Measurements from ENCODE around the gene UBE3B. TPM values are rescaled to one million over a fixed set of nuclear protein-coding genes. Genes with fewer than 3 reads are reported as not detected.

The UBE3B gene
- total and polyA plus RNA-seq, 9 donors: 12.1 to 53.4 (median 33.2) TPM

DNA sequence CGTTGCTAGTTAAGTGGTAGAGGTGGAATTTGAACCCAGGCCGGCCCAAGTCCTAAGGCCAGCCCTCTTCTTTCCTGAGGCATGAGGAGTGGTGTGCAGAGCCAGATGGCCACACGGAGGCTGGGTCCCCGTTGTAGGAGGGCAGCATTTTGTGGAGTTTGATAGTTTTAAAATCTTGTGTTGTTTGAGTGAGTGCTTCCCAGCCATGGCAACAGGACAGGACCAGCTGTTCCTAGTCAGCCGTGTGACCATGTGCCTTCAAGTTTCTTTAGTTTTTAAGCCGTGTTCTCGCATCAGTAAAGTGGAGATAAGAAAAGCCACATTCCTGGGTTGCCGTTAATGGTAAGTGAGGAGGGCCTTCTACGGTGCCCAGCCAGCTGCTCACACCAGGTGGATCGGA is 44.4 kb downstream of the UBE3B start:
- peak in 1 of 5 donors; percentile 28 for DNase-seq
- no peaks in the 10 kb centered on the region for H3K4me1 ChIP-seq (ENCODE audit: insufficient read depth)
- no peak for TF ChIP-seq EP300 (IDR thresholded peaks at IDR 0.05)
- TF ChIP-seq POLR2A (IDR thresholded peaks at IDR 0.05): no peak
- TF ChIP-seq, protein P1, sequence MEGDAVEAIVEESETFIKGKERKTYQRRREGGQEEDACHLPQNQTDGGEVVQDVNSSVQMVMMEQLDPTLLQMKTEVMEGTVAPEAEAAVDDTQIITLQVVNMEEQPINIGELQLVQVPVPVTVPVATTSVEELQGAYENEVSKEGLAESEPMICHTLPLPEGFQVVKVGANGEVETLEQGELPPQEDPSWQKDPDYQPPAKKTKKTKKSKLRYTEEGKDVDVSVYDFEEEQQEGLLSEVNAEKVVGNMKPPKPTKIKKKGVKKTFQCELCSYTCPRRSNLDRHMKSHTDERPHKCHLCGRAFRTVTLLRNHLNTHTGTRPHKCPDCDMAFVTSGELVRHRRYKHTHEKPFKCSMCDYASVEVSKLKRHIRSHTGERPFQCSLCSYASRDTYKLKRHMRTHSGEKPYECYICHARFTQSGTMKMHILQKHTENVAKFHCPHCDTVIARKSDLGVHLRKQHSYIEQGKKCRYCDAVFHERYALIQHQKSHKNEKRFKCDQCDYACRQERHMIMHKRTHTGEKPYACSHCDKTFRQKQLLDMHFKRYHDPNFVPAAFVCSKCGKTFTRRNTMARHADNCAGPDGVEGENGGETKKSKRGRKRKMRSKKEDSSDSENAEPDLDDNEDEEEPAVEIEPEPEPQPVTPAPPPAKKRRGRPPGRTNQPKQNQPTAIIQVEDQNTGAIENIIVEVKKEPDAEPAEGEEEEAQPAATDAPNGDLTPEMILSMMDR (IDR thresholded peaks at IDR 0.05): no peak
- WGBS, 3 donors: 29 to 52% (median 32%) methylated on average over 10 of the region's 10 CpGs
- H3K36me3 ChIP-seq: no peaks in the 10 kb centered on the region
- no peaks in the 10 kb centered on the region for H3K9me3 ChIP-seq
- intact Hi-C loops (cut with DNase I): loop anchor here in 2 of 4 donors (10.0 kb wide), 1 partner anchor 253 kb away; no protein-coding TSS in a partner anchor
- H3K27me3 ChIP-seq: no peaks in the 10 kb centered on the region
- no peak overlapping the region for H3K27ac ChIP-seq
- no peak overlapping the region for H3K4me3 ChIP-seq

DNA sequence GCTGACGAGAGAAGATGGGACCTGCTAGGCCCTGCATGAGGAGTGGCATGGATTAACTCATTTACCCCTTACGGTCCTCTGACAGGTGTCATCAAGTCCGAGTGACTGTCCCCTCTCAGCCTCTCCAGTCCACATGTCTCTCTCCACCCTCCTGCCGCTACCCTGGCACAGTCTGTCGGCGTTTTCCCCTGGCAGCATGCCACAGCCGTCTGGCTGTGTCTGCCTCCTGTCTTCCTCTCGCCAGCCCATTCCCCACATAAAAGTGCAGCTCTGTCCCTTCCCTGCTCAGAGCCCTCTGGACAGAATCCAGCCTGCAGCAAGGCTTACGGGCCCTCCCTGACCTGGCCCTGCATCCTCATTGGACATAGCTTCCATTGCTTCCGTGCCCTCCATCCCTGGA is 45.6 kb downstream of the UBE3B start:
- H3K36me3 ChIP-seq: no peaks in the 10 kb centered on the region
- no peaks in the 10 kb centered on the region for H3K4me1 ChIP-seq (ENCODE audit: insufficient read depth)
- H3K9me3 ChIP-seq: no peaks in the 10 kb centered on the region
- TF ChIP-seq, protein P1 (IDR thresholded peaks at IDR 0.05): no peak
- TF ChIP-seq EP300 (IDR thresholded peaks at IDR 0.05) (no peak), POLR2A (IDR thresholded peaks at IDR 0.05) (no peak)
- H3K4me3 ChIP-seq: no peak overlapping the region
- peak in 1 of 5 donors; percentile 32 for DNase-seq
- no peak overlapping the region for H3K27ac ChIP-seq
- WGBS, 3 donors: 71 to 78% (median 77%) methylated on average over 10 of the region's 10 CpGs
- no peaks in the 10 kb centered on the region for H3K27me3 ChIP-seq
- intact Hi-C loops (cut with DNase I): loop anchor here in 2 of 4 donors (10.0 kb wide), 1 partner anchor 252 kb away; no protein-coding TSS in a partner anchor

DNA sequence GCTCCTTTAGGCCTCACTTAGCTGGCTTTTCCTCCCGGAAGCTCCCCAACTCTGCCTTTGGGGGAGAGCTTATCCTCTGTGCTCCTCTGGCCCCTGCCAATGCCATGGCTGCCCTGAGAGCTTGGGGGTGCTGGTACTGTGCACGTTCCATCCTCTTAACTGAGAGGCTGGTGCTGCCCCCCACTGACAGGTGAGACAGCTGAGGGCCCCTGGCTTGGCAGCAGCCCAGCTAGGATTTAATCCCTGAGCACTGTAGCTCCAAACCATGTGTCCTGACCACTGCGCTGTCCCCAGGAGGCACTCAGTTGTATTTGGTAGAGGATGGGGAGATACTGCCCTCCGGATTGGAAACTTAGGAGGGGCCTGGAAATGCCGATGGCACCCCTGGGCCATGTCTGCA is 46.1 kb downstream of the UBE3B start:
- 91 to 95% (median 93%) methylated on average over 4 to 5 of the region's 5 CpGs for WGBS, 3 donors
- TF ChIP-seq EP300 (IDR thresholded peaks at IDR 0.05): no peak
- Histone ChIP-seq H3K36me3 (no peaks in the 10 kb centered on the region), H3K4me1 (ENCODE audit: insufficient read depth) (no peaks in the 10 kb centered on the region), H3K9me3 (no peaks in the 10 kb centered on the region), H3K27me3 (no peaks in the 10 kb centered on the region), H3K4me3 (no peak overlapping the region), H3K27ac (no peak overlapping the region)
- intact Hi-C loops (cut with DNase I): loop anchor here in 2 of 4 donors (10.0 kb wide), 1 partner anchor 251 kb away; no protein-coding TSS in a partner anchor
- peak in 1 of 5 donors; percentile 29 for DNase-seq

DNA sequence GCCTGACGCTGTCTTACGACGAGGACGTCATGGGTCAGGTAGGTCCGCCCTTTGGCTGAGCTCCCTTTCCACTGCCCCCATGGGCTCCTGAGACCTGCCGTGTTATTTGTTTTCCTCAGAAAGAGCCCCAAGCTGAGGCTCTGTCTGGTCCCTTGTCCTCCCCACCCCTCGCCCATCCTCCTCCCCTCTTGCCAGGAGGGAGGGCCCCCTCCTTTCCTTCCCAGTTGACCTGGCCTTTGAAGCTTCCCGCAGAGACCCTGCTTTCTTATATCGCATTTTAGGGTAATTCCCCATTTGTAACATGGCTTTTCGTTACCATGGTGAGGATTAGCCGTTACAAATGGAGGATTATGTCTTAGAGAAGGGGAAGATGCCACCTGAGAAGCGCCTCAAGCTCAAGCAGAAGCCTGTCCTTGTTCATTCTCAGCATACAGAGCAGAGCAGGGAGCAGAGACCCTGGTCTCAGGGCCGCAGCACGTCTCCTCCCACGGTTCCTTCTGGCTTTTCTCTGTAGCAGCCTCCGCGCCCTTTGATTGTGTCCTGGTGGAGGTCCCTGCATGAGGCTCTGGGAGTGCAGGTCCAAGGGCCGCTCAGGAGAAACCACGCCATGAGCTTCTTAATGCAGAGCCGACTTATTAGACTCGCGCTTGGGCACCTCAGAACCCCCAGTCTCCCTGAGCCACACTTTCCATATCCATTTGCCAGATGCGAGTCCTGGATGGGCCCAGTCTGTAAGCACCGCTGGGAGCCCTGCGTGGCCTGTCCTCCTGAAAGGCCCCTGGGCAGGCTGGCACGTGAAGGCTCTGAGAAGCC is 47.2 kb downstream of the UBE3B start:
- Histone ChIP-seq H3K9me3 (no peaks in the 10 kb centered on the region), H3K27me3 (no peaks in the 10 kb centered on the region), H3K36me3 (no peaks in the 10 kb centered on the region), H3K27ac (no peak overlapping the region), H3K4me1 (ENCODE audit: insufficient read depth) (no peaks in the 10 kb centered on the region), H3K4me3 (no peak overlapping the region)
- 85 to 90% (median 89%) methylated on average over 25 to 26 of the region's 26 CpGs for WGBS, 3 donors
- peak in 1 of 5 donors; percentile 23 for DNase-seq
- TF ChIP-seq POLR2A (IDR thresholded peaks at IDR 0.05) (no peak), EP300 (IDR thresholded peaks at IDR 0.05) (no peak)
- TF ChIP-seq, protein P1 (IDR thresholded peaks at IDR 0.05): no peak
- intact Hi-C loops (cut with DNase I): loop anchor here in 2 of 4 donors (10.0 kb wide), 1 partner anchor 250 kb away; no protein-coding TSS in a partner anchor

DNA sequence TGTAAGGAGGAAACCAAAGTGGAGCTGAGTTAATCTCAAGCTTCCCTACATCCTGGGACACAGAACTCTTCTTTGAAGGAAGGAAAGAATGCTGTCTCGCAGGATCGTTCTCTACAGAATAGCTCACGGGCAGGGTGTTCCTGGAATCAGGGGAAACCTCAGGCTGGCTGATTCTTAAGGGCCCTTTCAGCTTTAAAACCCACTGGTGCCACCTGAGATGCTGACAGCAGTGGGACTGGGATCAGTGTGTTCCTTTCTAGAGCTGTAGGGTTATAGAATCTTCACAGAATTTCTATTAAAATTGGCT is 47.8 kb downstream of the UBE3B start:
- Histone ChIP-seq H3K4me1 (ENCODE audit: insufficient read depth) (no peaks in the 10 kb centered on the region), H3K9me3 (no peaks in the 10 kb centered on the region), H3K27me3 (no peaks in the 10 kb centered on the region), H3K27ac (no peak overlapping the region), H3K36me3 (no peaks in the 10 kb centered on the region), H3K4me3 (no peak overlapping the region)
- TF ChIP-seq EP300 (IDR thresholded peaks at IDR 0.05): no peak
- no peak for TF ChIP-seq POLR2A (IDR thresholded peaks at IDR 0.05)
- TF ChIP-seq, protein P1 (IDR thresholded peaks at IDR 0.05): no peak
- WGBS, 3 donors: 78 to 88% (median 88%) methylated on average over 3 of the region's 3 CpGs
- DNase-seq: no peak
- intact Hi-C loops (cut with DNase I): loop anchor here in 2 of 4 donors (10.0 kb wide), 1 partner anchor 250 kb away; no protein-coding TSS in a partner anchor
